BE2C (cell line): ENCODE results near the gene TENT4A.

Experiments
- DNase-seq: peaks from one replicate; pipeline ENCODE4 v3.0.0-alpha.2; 2020
- H3K27me3 ChIP-seq: fragments of 250-450 bp; sonication (Bioruptor Pico); 2 replicates; pipeline ENCODE4 v1.5.1; 2020; ENCODE audit warnings: mild to moderate bottlenecking
- H3K36me3 ChIP-seq: fragments of 250-450 bp; sonication (Bioruptor Pico); 2 replicates; pipeline ENCODE4 v1.5.1; 2020; ENCODE audit warnings: mild to moderate bottlenecking
- H3K4me1 ChIP-seq: fragments of 250-450 bp; sonication (Bioruptor Pico); 2 replicates; pipeline ENCODE4 v1.5.1; 2020
- H3K4me3 ChIP-seq: 2 replicates; pipeline ENCODE4 v1.5.1; 2011; ENCODE audit warnings: low read depth, low read length
- H3K9me3 ChIP-seq: fragments of 250-450 bp; sonication (Bioruptor Pico); 2 replicates; pipeline ENCODE4 v1.5.1; 2020
- TF ChIP-seq, protein P1 (sequence below): IDR thresholded peaks from 2 replicates; pipeline ENCODE4 v1.5.1; 2012; ENCODE audit warnings: mild to moderate bottlenecking, low read depth, low read length

Gene TENT4A

DNA sequence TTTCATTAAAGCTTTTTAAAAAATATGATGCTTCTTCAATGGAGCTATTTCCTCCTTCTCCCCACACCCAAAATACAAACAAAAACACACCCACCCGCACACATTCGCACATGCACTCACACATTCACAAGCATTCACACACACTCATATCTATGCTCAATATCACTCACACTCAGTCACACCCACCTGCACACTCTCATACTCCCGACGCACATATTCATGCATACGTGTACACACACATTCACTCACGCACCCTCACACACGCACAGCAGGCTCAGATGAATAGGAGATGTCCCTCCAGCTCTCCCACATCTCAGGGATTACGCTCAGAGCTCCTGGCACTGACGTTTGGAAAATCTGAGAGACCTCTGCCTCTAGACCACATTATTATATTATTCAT is 25.7 kb upstream of the TENT4A start:
- H3K9me3 ChIP-seq: no peaks in the 10 kb centered on the region
- H3K36me3 ChIP-seq: no peaks in the 10 kb centered on the region
- H3K27me3 ChIP-seq: no peaks in the 10 kb centered on the region; the same call in 1 of the 2 replicates
- H3K4me3 ChIP-seq: no peak overlapping the region
- no peak for DNase-seq
- TF ChIP-seq, protein P1, sequence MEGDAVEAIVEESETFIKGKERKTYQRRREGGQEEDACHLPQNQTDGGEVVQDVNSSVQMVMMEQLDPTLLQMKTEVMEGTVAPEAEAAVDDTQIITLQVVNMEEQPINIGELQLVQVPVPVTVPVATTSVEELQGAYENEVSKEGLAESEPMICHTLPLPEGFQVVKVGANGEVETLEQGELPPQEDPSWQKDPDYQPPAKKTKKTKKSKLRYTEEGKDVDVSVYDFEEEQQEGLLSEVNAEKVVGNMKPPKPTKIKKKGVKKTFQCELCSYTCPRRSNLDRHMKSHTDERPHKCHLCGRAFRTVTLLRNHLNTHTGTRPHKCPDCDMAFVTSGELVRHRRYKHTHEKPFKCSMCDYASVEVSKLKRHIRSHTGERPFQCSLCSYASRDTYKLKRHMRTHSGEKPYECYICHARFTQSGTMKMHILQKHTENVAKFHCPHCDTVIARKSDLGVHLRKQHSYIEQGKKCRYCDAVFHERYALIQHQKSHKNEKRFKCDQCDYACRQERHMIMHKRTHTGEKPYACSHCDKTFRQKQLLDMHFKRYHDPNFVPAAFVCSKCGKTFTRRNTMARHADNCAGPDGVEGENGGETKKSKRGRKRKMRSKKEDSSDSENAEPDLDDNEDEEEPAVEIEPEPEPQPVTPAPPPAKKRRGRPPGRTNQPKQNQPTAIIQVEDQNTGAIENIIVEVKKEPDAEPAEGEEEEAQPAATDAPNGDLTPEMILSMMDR: no peak
- H3K4me1 ChIP-seq: no peaks in the 10 kb centered on the region

DNA sequence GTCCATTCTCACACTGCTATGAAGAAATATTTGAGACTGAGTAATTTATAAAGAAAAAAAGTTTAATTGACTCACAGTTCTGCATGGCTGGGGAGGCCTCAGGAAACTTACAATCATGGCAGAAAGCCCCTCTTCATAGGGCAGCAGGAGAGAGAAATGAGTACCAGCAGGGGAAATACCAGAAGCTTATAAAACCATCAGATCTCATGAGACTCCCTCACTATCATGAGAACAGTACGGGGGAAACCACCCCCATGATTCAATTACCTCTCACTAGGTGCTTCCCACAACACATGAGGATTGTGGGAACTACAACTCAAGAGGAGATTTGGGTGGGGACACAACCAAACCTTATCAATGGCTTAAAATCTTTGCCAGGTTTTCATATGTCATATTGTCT is 20.3 kb upstream of the TENT4A start:
- no peaks in the 10 kb centered on the region for H3K9me3 ChIP-seq
- H3K27me3 ChIP-seq: peaks cover 7% of the 10 kb centered on the region
- H3K4me3 ChIP-seq: no peak overlapping the region
- no peaks in the 10 kb centered on the region for H3K4me1 ChIP-seq
- H3K36me3 ChIP-seq: no peaks in the 10 kb centered on the region
- DNase-seq: no peak
- TF ChIP-seq, protein P1: no peak

DNA sequence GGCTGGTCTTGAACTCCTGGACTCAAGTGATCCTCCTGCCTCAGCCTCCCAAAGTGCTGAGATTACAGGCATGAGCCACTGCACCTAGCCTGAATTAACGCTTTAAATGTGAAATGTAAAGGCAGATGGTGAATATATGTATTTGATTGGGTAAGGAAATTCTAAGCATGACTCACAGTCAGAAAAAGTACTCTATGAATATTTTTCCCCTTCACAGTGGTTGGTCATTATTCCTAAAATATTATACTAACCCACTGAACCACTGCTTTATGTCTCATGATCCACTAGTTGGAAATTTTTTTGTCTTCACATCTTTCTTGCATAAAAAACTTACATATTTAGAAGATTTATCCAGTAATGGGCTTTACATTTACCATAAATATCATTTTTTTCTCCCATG is 14.5 kb upstream of the TENT4A start:
- H3K9me3 ChIP-seq: no peaks in the 10 kb centered on the region
- no peak overlapping the region for H3K4me3 ChIP-seq
- H3K36me3 ChIP-seq: no peaks in the 10 kb centered on the region
- TF ChIP-seq, protein P1: no peak
- no peaks in the 10 kb centered on the region for H3K4me1 ChIP-seq
- H3K27me3 ChIP-seq: peaks cover 12% of the 10 kb centered on the region
- DNase-seq: no peak

DNA sequence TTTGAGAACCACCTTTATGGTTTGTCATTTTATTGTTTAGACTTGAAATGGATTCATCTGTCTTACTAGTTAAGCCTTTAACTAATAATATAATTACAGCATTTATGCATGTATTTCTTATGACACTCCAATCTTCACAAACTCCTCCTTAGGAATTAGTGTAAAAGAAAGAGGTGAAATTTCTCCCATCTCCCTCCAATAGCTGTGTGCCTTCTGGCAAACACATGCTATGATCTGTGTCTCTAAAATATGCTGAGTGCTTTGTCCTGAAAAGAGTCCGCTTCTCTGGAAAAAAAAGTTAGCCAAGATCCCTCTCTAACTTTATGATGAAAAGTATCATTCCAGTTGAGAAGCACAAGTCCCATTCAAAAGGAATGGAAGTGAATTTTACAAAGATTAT is 13.9 kb upstream of the TENT4A start:
- Histone ChIP-seq H3K9me3 (no peaks in the 10 kb centered on the region), H3K4me1 (no peaks in the 10 kb centered on the region), H3K4me3 (no peak overlapping the region), H3K36me3 (no peaks in the 10 kb centered on the region), H3K27me3 (peaks cover 12% of the 10 kb centered on the region)
- TF ChIP-seq, protein P1: no peak
- no peak for DNase-seq

DNA sequence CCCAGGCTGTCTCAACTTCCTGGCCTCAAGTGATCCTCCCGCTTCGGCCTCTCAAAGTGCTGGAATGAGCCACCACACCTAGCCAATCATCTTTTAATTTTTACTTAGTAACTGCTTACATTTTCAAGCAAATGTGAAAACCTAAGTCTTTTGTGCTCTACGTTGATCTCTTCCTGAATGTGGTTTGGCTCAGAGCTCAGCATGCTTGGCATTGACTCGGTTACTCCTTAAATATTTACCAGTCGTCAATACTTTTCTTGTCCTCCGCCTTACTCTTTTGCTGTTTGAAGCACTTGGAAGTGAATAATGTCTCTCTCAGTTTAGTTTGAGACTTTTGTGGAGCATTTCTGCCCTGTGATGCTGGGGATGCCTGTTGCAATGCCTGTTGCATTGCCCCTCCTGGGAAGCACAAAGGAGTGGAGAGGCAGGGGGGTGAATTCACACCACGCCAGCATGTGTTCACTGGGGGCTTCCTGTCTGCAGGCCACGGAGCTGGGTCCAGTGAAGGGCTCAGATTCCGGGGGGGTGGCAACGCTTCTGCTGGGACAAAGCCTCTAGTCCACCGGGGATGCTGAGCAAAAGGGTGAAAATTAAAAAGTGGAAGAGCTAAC is 13.1 kb upstream of the TENT4A start:
- Histone ChIP-seq H3K4me3 (no peak overlapping the region), H3K27me3 (peaks cover 12% of the 10 kb centered on the region), H3K9me3 (no peaks in the 10 kb centered on the region), H3K4me1 (no peaks in the 10 kb centered on the region), H3K36me3 (no peaks in the 10 kb centered on the region)
- no peak for DNase-seq
- TF ChIP-seq, protein P1: no peak

DNA sequence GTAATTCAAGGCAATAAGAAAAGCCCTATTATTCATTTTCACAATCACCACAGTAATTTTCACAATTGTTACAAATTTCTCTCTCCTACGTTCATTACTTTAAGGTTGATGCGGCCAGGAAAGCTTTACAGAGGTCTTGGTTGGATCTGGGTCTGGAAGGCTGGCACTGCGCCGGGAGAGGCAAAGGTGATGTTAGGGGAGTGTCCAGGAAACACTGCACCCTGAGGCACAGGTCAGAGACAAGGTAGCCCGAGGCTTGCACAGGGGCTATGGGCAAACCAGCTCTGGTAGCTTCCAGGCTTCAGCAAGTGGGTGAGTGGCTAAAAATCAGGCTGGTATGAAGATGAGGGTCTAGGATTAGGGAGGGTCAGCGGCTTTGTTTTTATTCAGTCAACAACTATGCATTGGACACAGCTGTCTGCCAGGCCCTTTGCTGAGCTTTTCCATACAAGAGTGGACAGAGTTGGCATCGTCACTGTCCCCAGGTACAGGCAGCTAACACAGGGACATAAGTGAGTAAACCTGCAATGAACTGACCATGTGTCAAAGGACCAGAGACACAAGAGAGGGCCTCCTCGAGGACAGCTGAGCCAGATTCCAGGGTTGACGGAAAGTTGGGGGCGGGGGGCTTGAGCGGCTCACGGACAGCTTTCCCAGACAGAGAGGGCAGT is 12.4 kb upstream of the TENT4A start:
- no peak overlapping the region for H3K4me3 ChIP-seq
- peaks cover 2% of the 10 kb centered on the region; the same call in 1 of the 2 replicates for H3K4me1 ChIP-seq
- no peaks in the 10 kb centered on the region for H3K36me3 ChIP-seq
- TF ChIP-seq, protein P1: no peak
- DNase-seq: no peak
- no peaks in the 10 kb centered on the region for H3K9me3 ChIP-seq
- H3K27me3 ChIP-seq: peaks cover 12% of the 10 kb centered on the region
